Measurements from ENCODE around the gene CHST14.

DNA sequence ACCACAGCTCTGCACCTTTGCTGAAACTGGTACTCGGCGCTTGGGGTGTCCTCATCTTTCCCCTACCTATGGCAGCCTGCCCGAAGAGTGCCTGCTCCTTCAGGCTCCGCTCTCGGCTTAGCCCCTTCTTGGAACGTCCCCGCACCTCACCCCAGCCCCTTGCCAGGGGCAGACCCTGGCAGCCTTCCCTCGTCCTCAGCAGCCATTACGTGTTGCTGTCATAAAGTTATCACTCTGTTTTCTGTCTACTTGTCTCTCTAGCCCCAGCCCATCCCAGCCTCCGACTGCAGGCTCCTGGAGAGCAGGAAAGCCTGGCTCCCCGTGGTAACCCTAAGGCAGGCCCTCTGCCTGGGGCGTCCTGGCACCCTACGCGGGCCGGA is 35.1 kb upstream of the CHST14 start:
- TF ChIP-seq POLR2A (IDR thresholded peaks at IDR 0.05; ENCODE audit: low read depth, low read length) (no peak), SPI1 (IDR thresholded peaks at IDR 0.05; ENCODE audit: low read depth, low read length) (no peak), POLR2AphosphoS5 (IDR thresholded peaks at IDR 0.05; ENCODE audit: low read depth, low read length) (no peak), TAF1 (IDR thresholded peaks at IDR 0.05; ENCODE audit: low read depth, low read length) (no peak)
